HepG2 (cell line): ENCODE data around the gene FAM3B. TPM values are rescaled to one million over a fixed set of nuclear protein-coding genes. Genes with fewer than 3 reads are reported as not detected.

Source experiments
- FLYWCH1 ChIP-seq: sonication (generic); formaldehyde crosslinking; IDR thresholded peaks from 2 replicates; pipeline ENCODE4 v1.8.1; 2023; ENCODE audit warnings: mild to moderate bottlenecking, missing genetic modification reagents
- HBP1 ChIP-seq: IDR thresholded peaks from 2 replicates; pipeline ENCODE4 v1.6.1; 2016; ENCODE audit warnings: low read depth, control low read depth
- HNF4G ChIP-seq, 2 experiments: sonication (generic) in 1 of 2; formaldehyde crosslinking in 1 of 2; IDR thresholded peaks; 2 replicates each; pipeline versions ENCODE4 v1.4.0 to v1.6.1; 2011 to 2020; ENCODE audit warnings: borderline replicate concordance in 2 of 2, low read depth in 2 of 2, mild to moderate bottlenecking in 2 of 2, low read length in 1 of 2, missing genetic modification reagents in 1 of 2, moderate library complexity in 1 of 2
- HNRNPH1 ChIP-seq: fragments of 200-400 bp; formaldehyde crosslinking; optimal IDR thresholded peaks from 2 replicates; pipeline ENCODE3; 2017; ENCODE audit warnings: mild to moderate bottlenecking, low read depth, low read length
- HOXA5 ChIP-seq: sonication (generic); formaldehyde crosslinking; IDR thresholded peaks from 2 replicates; pipeline ENCODE4 v1.4.0; 2020; ENCODE audit warnings: missing genetic modification reagents
- JARID2 ChIP-seq: sonication (generic); formaldehyde crosslinking; IDR thresholded peaks from 2 replicates; pipeline ENCODE4 v1.8.1; 2023; ENCODE audit warnings: missing genetic modification reagents, inconsistent platforms; ENCODE audit not compliant: insufficient replicate concordance
- KLF12 ChIP-seq: sonication (generic); formaldehyde crosslinking; IDR thresholded peaks from 2 replicates; pipeline ENCODE4 v1.4.0; 2020; ENCODE audit warnings: missing genetic modification reagents, borderline replicate concordance
- MAF1 ChIP-seq: sonication (generic); formaldehyde crosslinking; IDR thresholded peaks from 2 replicates; pipeline ENCODE4 v1.5.0; 2020; ENCODE audit warnings: missing genetic modification reagents, borderline replicate concordance
- MED13 ChIP-seq: sonication (generic); formaldehyde crosslinking; IDR thresholded peaks from 2 replicates; pipeline ENCODE4 v1.5.0; 2020; ENCODE audit warnings: missing genetic modification reagents
- NFAT5 ChIP-seq: sonication (generic); formaldehyde crosslinking; IDR thresholded peaks from 2 replicates; pipeline ENCODE4 v1.4.0; 2020; ENCODE audit warnings: missing genetic modification reagents
- NONO ChIP-seq, 2 experiments: fragments of 450-650 bp in 1 of 2; sonication (generic) in 1 of 2; formaldehyde crosslinking in 1 of 2; IDR thresholded peaks in 1 of 2; conservative IDR thresholded peaks in 1 of 2; 2 replicates each; pipeline versions ENCODE4 v1.6.1 to v1.8.0; 2017 to 2022; ENCODE audit warnings: mild to moderate bottlenecking in 1 of 2, missing genetic modification reagents in 1 of 2, moderate library complexity in 1 of 2
- PHF8 ChIP-seq: sonication (generic); formaldehyde crosslinking; IDR thresholded peaks from 2 replicates; pipeline ENCODE4 v1.5.0; 2020; ENCODE audit warnings: missing genetic modification reagents
- RFX3 ChIP-seq: IDR thresholded peaks from 2 replicates; pipeline ENCODE4 v1.6.1; 2016; ENCODE audit warnings: missing biosample characterization, missing genetic modification reagents
- SAFB2 ChIP-seq: sonication (generic); formaldehyde crosslinking; IDR thresholded peaks from 2 replicates; pipeline ENCODE4 v1.5.1; 2020; ENCODE audit warnings: missing genetic modification reagents, low read depth, mild to moderate bottlenecking, borderline replicate concordance
- SATB2 ChIP-seq: sonication (generic); formaldehyde crosslinking; IDR thresholded peaks from 2 replicates; pipeline ENCODE4 v1.5.0; 2020; ENCODE audit warnings: missing genetic modification reagents
- SP140L ChIP-seq: sonication (generic); formaldehyde crosslinking; IDR thresholded peaks from 2 replicates; pipeline ENCODE4 v1.4.0; 2020; ENCODE audit warnings: missing genetic modification reagents, borderline replicate concordance
- YEATS4 ChIP-seq: sonication (generic); formaldehyde crosslinking; IDR thresholded peaks from 2 replicates; pipeline ENCODE4 v1.4.0; 2020; ENCODE audit warnings: missing genetic modification reagents, borderline replicate concordance
- ZKSCAN8 ChIP-seq: IDR thresholded peaks from 2 replicates; pipeline ENCODE4 v1.6.1; 2016; ENCODE audit warnings: borderline replicate concordance, missing genetic modification reagents, missing compliant biosample characterization
- ZMAT5 ChIP-seq: sonication (generic); formaldehyde crosslinking; IDR thresholded peaks from 2 replicates; pipeline ENCODE4 v1.5.0; 2020; ENCODE audit warnings: mild to moderate bottlenecking, low read depth, missing genetic modification reagents, borderline replicate concordance
- ZNF354B ChIP-seq: sonication (generic); formaldehyde crosslinking; IDR thresholded peaks from 2 replicates; pipeline ENCODE4 v1.8.0; 2022; ENCODE audit warnings: mild to moderate bottlenecking, missing genetic modification reagents
- polyA plus RNA-seq, 8 experiments: library from polyadenylated mRNA; depleted of rRNA in 3 of 8; stranded (reverse) in 7 of 8; unstranded in 1 of 8; fragments of >200 nt; fragmentation: Illumina TruSeq in 4 of 8; extraction: Trizol in 4 of 8; gene quantifications; 2 replicates each; pipeline versions ENCODE4 v1.2.1 to v1.2.3, GENCODE V29; 2011 to 2016; ENCODE audit warnings: low read depth in 4 of 8, missing spikeins in 1 of 8, mixed read lengths in 1 of 8; ENCODE audit not compliant: insufficient read depth in 1 of 8
- total RNA-seq, 5 experiments: library from RNA; depleted of rRNA; stranded (reverse); fragments of >200 nt; fragmentation: Illumina TruSeq; extraction: Trizol; gene quantifications; 2 replicates each; pipeline ENCODE4 v1.2.3, GENCODE V29; 2016; ENCODE audit warnings: low read depth in 1 of 5

Gene FAM3B
- total and polyA plus RNA-seq, 2 of the 13 experiments (the other 11 are each of a cell fraction or from before 2014, with no cell fraction given) = 46.5 to 62.0 TPM

- TF ChIP-seq HBP1 = peak; percentile 37; the same call in 1 of the 2 replicates
- TF ChIP-seq JARID2 (CRISPR knock-in tag) = no peak
- TF ChIP-seq HOXA5 (CRISPR knock-in tag) = no peak; the same call in 1 of the 2 replicates
- TF ChIP-seq SAFB2 (CRISPR knock-in tag) = no peak
- TF ChIP-seq FLYWCH1 (CRISPR knock-in tag) = no peak
- peak; percentile 59 for TF ChIP-seq HNRNPH1
- no peak for TF ChIP-seq NONO (IDR thresholded peaks at IDR 0.05)
- peak; percentile 95 for TF ChIP-seq NONO (CRISPR knock-in tag; conservative IDR thresholded peaks at IDR 0.05)
- TF ChIP-seq KLF12 (CRISPR knock-in tag) = peak; percentile 84; the same call in 1 of the 2 replicates
- no peak for TF ChIP-seq ZMAT5 (CRISPR knock-in tag)
- TF ChIP-seq ZNF354B (CRISPR knock-in tag) = no peak
- 0 out of 2 replicates have a peak, but pooled peaks have one; percentile 40 for TF ChIP-seq ZKSCAN8 (CRISPR knock-in tag)
- TF ChIP-seq MED13 (CRISPR knock-in tag) = peak; percentile 67
- TF ChIP-seq NFAT5 = peak; percentile 30; the same call in 1 of the 2 replicates
- TF ChIP-seq MAF1 (CRISPR knock-in tag) = 0 out of 2 replicates have a peak, but pooled peaks have one; percentile 50
- TF ChIP-seq SATB2 (CRISPR knock-in tag) = no peak
- TF ChIP-seq RFX3 (CRISPR knock-in tag) = no peak
- TF ChIP-seq HNF4G (IDR thresholded peaks at IDR 0.05; ENCODE audit: borderline replicate concordance, low read depth, low read length) = peak; percentile 68
- peak; percentile 62; the same call in 1 of the 2 replicates for TF ChIP-seq HNF4G (CRISPR knock-in tag; IDR thresholded peaks at IDR 0.05; ENCODE audit: borderline replicate concordance, low read depth)
- TF ChIP-seq PHF8 (CRISPR knock-in tag) = peak; percentile 59; the same call in 1 of the 2 replicates
- TF ChIP-seq SP140L (CRISPR knock-in tag) = no peak
- TF ChIP-seq YEATS4 = peak; percentile 79
Observed at GRCh38 chr21:41322496-41323382, 6.1 kb downstream of the FAM3B start (continued).
